A673 (cell line): ENCODE results near the gene FCHSD2.

Experiments
- CTCF ChIP-seq: fragments of 300-800, 200-600 bp; sonication (generic); conservative IDR thresholded peaks from 2 replicates; pipeline ENCODE4 v1.5.1; 2017; ENCODE audit warnings: low read depth, mild to moderate bottlenecking, antibody characterized with exemption, low read length, moderate library complexity, mixed read lengths
- EZH2 ChIP-seq: fragments of 200-600 bp; sonication (generic); IDR thresholded peaks from 2 replicates; pipeline ENCODE4 v1.6.1; 2017; ENCODE audit warnings: borderline replicate concordance, low read depth, mild to moderate bottlenecking, mixed read lengths, antibody characterized with exemption, low read length; ENCODE audit not compliant: poor library complexity, severe bottlenecking

- no peak for TF ChIP-seq CTCF
- no peak for TF ChIP-seq EZH2
These were observed 122.7 kb downstream of the FCHSD2 start for GRCh38 chr11:73019449-73019848.
